Endothelial cell of umbilical vein (primary cell): ENCODE data around the gene LIPH. TPM values are rescaled to one million over a fixed set of nuclear protein-coding genes. Genes with fewer than 3 reads are reported as not detected.
"Not testable (repeated sequence)": the region's sequence is repeated elsewhere in the genome, so short reads cannot be mapped to it uniquely, and the experiment has no call there.

ENCODE experiments used
- BruUV-seq: library from RNA; stranded (reverse); fragments of 400-500 nt; replicated peaks from 2 replicates; lab custom pipeline; 2021; lab: Mats Ljungman, UMichigan
- CTCF ChIA-PET: fragments of 300-600, 350-600 bp; sonication (Branson Sonifier 250); formaldehyde crosslinking; loops from one replicate; lab custom pipeline; 2021; ENCODE audit warnings: antibody characterized with exemption, inconsistent platforms; lab: Charles Lee
- POLR2A ChIA-PET: fragments of 300-600, 350-600 bp; sonication (Branson Sonifier 250); formaldehyde crosslinking; loops from one replicate; lab custom pipeline; 2021; ENCODE audit warnings: antibody characterized with exemption, inconsistent platforms; lab: Charles Lee
- DNase-seq: peaks from one replicate; pipeline ENCODE4 v3.0.0-alpha.2; 2011; ENCODE audit warnings: low read depth, low spot score
- FAIRE-seq: peaks from 2 replicates; lab custom pipeline; 2011; peaks lifted over from hg19 to GRCh38; lab: Jason Lieb, UNC
- H2AFZ ChIP-seq: 2 replicates; pipeline ENCODE4 v1.6.0; 2012; ENCODE audit warnings: low read depth, low read length, control low read depth, inconsistent platforms
- H3K27ac ChIP-seq: 2 replicates; pipeline ENCODE4 v1.5.1; 2011; ENCODE audit warnings: low read depth, mild to moderate bottlenecking, control low read depth, low read length, moderate library complexity; ENCODE audit not compliant: insufficient read depth
- H3K27me3 ChIP-seq, 2 experiments: 2 replicates each; pipeline versions ENCODE4 v1.6.0 to v1.6.1; 2011; ENCODE audit warnings: low read length in 2 of 2, mixed read lengths in 1 of 2; ENCODE audit not compliant: control insufficient read depth in 2 of 2, insufficient read depth in 2 of 2
- H3K36me3 ChIP-seq, 2 experiments: 2 replicates in 1 of 2; 3 replicates in 1 of 2; pipeline ENCODE4 v1.5.1; 2011; ENCODE audit warnings: low read length in 2 of 2, mild to moderate bottlenecking in 1 of 2, moderate library complexity in 1 of 2; ENCODE audit not compliant: control insufficient read depth in 2 of 2, insufficient read depth in 2 of 2; ENCODE audit errors: extremely low read depth in 1 of 2
- H3K4me1 ChIP-seq: 3 replicates; pipeline ENCODE4 v1.5.1; 2011; ENCODE audit warnings: mild to moderate bottlenecking, low read length; ENCODE audit not compliant: control insufficient read depth, insufficient read depth; ENCODE audit errors: extremely low read depth
- H3K4me2 ChIP-seq: 2 replicates; pipeline ENCODE4 v1.6.1; 2011; ENCODE audit warnings: low read length, control low read depth, mixed read lengths; ENCODE audit not compliant: insufficient read depth
- H3K4me3 ChIP-seq, 3 experiments: fragments of 200-600 bp in 1 of 3; sonication (generic), shearing (Covaris generic) in 1 of 3; replicated peaks in 1 of 3; 2 replicates each; pipeline ENCODE4 v1.5.1; 2011 to 2016; ENCODE audit warnings: control low read depth in 3 of 3, low read length in 3 of 3, mild to moderate bottlenecking in 2 of 3, inconsistent platforms in 1 of 3, low read depth in 1 of 3, moderate library complexity in 1 of 3; ENCODE audit not compliant: insufficient read depth in 1 of 3
- H3K79me2 ChIP-seq: 2 replicates; pipeline ENCODE4 v1.6.0; 2012; ENCODE audit warnings: low read length, inconsistent platforms; ENCODE audit not compliant: control insufficient read depth, insufficient read depth
- H3K9ac ChIP-seq: replicated peaks from 2 replicates; pipeline ENCODE3; 2011; ENCODE audit warnings: low read length, control low read depth; ENCODE audit not compliant: insufficient read depth; ENCODE audit errors: extremely low read depth
- H3K9me1 ChIP-seq: replicated peaks from 3 replicates; pipeline ENCODE4 v1.6.0; 2011; ENCODE audit warnings: mild to moderate bottlenecking, low read length; ENCODE audit not compliant: control insufficient read depth, insufficient read depth; ENCODE audit errors: extremely low read depth
- H3K9me3 ChIP-seq: replicated peaks from 2 replicates; pipeline ENCODE4 v1.5.1; 2012; ENCODE audit warnings: low read length, inconsistent platforms; ENCODE audit not compliant: control insufficient read depth, insufficient read depth
- H4K20me1 ChIP-seq: replicated peaks from 2 replicates; pipeline ENCODE3; 2011; ENCODE audit warnings: mild to moderate bottlenecking, low read length; ENCODE audit not compliant: control insufficient read depth, insufficient read depth; ENCODE audit errors: extremely low read depth
- CTCF ChIP-seq, 2 donors: IDR thresholded peaks; 1 replicate in 1 of 2; 2 replicates in 1 of 2; pipeline ENCODE4 v1.5.1; 2011; ENCODE audit warnings: low read length in 2 of 2, mild to moderate bottlenecking in 2 of 2, moderate library complexity in 2 of 2, control low read depth in 1 of 2, inconsistent platforms in 1 of 2, low read depth in 1 of 2; ENCODE audit not compliant: insufficient read depth in 1 of 2; ENCODE audit errors: extremely low read depth in 1 of 2
- EZH2 ChIP-seq: IDR thresholded peaks from 2 replicates; pipeline ENCODE4 v1.6.1; 2012; ENCODE audit warnings: borderline replicate concordance, low read depth, mild to moderate bottlenecking, moderate library complexity, low read length, inconsistent platforms; ENCODE audit not compliant: severe bottlenecking
- FOS ChIP-seq: IDR thresholded peaks from 2 replicates; pipeline ENCODE4 v1.6.1; 2011; ENCODE audit warnings: mild to moderate bottlenecking, low read length, moderate library complexity, borderline replicate concordance; ENCODE audit not compliant: insufficient read depth
- GATA2 ChIP-seq: IDR thresholded peaks from 2 replicates; pipeline ENCODE4 v1.7.0; 2011; ENCODE audit warnings: low read depth, mild to moderate bottlenecking, moderate library complexity, mixed read lengths, low read length; ENCODE audit not compliant: insufficient read length, insufficient read depth
- JUN ChIP-seq: IDR thresholded peaks from 2 replicates; pipeline ENCODE4 v1.6.1; 2011; ENCODE audit warnings: borderline replicate concordance, low read depth; ENCODE audit not compliant: insufficient read length, insufficient read depth
- MAX ChIP-seq: IDR thresholded peaks from 2 replicates; pipeline ENCODE4 v1.6.1; 2011; ENCODE audit not compliant: insufficient read depth, insufficient read length
- MYC ChIP-seq: IDR thresholded peaks from one replicate; pipeline ENCODE4 v1.6.1; 2011; ENCODE audit warnings: mild to moderate bottlenecking, low read depth, low read length
- POLR2A ChIP-seq: IDR thresholded peaks from 2 replicates; pipeline ENCODE4 v1.6.1; 2012; ENCODE audit warnings: low read depth, mild to moderate bottlenecking, control low read depth, low read length
- POLR2AphosphoS5 ChIP-seq: IDR thresholded peaks from 2 replicates; pipeline ENCODE4 v1.6.1; 2012; ENCODE audit warnings: low read depth, mild to moderate bottlenecking, control low read depth, low read length, moderate library complexity; ENCODE audit not compliant: insufficient read depth
- dilution Hi-C: fragments of 300-500 bp; cut with MboI; formaldehyde crosslinking; loops from one replicate; pipeline ENCODE4 v1.15.0; 2019; ENCODE audit warnings: low sequenced_read_pairs; ENCODE audit not compliant: extremely low pct_ligation_motif_present
- intact Hi-C: fragments of 100-400 bp; cut with micrococcal nuclease; formaldehyde crosslinking; loops from one replicate; pipeline ENCODE4 v1.10.0; 2022
- polyA plus RNA-seq, 4 experiments: library from polyadenylated mRNA; depleted of rRNA in 3 of 4; stranded (reverse) in 3 of 4; unstranded in 1 of 4; fragments of >200 nt; gene quantifications; 2 replicates each; pipeline versions ENCODE4 v1.2.1 to v1.2.3, GENCODE V29; 2011 to 2012; ENCODE audit warnings: missing spikeins in 1 of 4
- total RNA-seq: library from RNA; stranded (reverse); gene quantifications from 2 replicates; pipeline ENCODE4 v1.2.3, GENCODE V29; 2021

Gene LIPH
- total and polyA plus RNA-seq, 2 donors (not counting 3 experiments of a cell fraction or from before 2014, with no cell fraction given), result not detected

GRCh38 chr3:185469542-185469941 lies 82.8 kb downstream of the LIPH start:
- H3K4me1 ChIP-seq, result no peaks in the 10 kb centered on the region
- no peak overlapping the region for H3K4me2 ChIP-seq
- H3K9me1 ChIP-seq, result no peaks in the 10 kb centered on the region
- no TSS peak for BruUV-seq
- H3K36me3 ChIP-seq, result no peaks in the 10 kb centered on the region
- DNase-seq, result no peak
- no peaks in the 10 kb centered on the region for H4K20me1 ChIP-seq
- ChIA-PET CTCF (interaction anchor here (0.7 to 1.8 kb wide), 4 partner anchors 9 to 90 kb away, joined by 3 to 14 read pairs (median 4); no protein-coding TSS in a partner anchor), POLR2A (no interaction called here)
- no peak overlapping the region for H2AFZ ChIP-seq
- no peaks in the 10 kb centered on the region for H3K9me3 ChIP-seq
- H3K27ac ChIP-seq, result no peak overlapping the region
- no peaks in the 10 kb centered on the region for H3K79me2 ChIP-seq
- H3K27me3 ChIP-seq, result no peaks in the 10 kb centered on the region
- dilution Hi-C loops (no loop called here), intact Hi-C loops (no loop called here)
- H3K4me3 ChIP-seq, result no peak overlapping the region
- TF ChIP-seq MAX (no peak), POLR2AphosphoS5 (no peak), CTCF (IDR thresholded peaks at IDR 0.05; ENCODE audit: extremely low read depth in 1 of 2, insufficient read depth in 1 of 2, low read depth in 1 of 2, low read length in 2 of 2) (no peak), EZH2 (no peak), JUN (no peak), MYC (no peak), FOS (no peak), POLR2A (no peak), GATA2 (no peak)
- FAIRE-seq, result no peak
- H3K9ac ChIP-seq, result no peak overlapping the region

GRCh38 chr3:185466123-185466522 lies 86.3 kb downstream of the LIPH start:
- H3K79me2 ChIP-seq, H3K27ac ChIP-seq, H4K20me1 ChIP-seq, H3K36me3 ChIP-seq, dilution Hi-C loops, FAIRE-seq, H3K4me3 ChIP-seq, H2AFZ ChIP-seq, H3K9me1 ChIP-seq, intact Hi-C loops, BruUV-seq, DNase-seq, H3K9ac ChIP-seq, H3K27me3 ChIP-seq, H3K4me1 ChIP-seq, H3K9me3 ChIP-seq, H3K4me2 ChIP-seq: not testable (repeated sequence)
- CTCF ChIA-PET, result interaction anchor here (0.7 to 1.4 kb wide), 3 partner anchors 42 to 477 kb away, joined by 4 read pairs; no protein-coding TSS in a partner anchor
- POLR2A ChIA-PET, result interaction anchor here (0.6 to 0.7 kb wide), 3 partner anchors 40 to 428 kb away, joined by 3 to 7 read pairs (median 5); partner anchors contain the start of gene SENP2
